HG02623 (cell line): ENCODE measurements around the gene ARTN.

ENCODE experiments used
- ATAC-seq: cut with Tn5 transposase; IDR thresholded peaks from one replicate; pipeline ENCODE4 v1.9.1; 2021; ENCODE audit warnings: moderate library complexity; ENCODE audit not compliant: unreplicated experiment

Gene ARTN

DNA sequence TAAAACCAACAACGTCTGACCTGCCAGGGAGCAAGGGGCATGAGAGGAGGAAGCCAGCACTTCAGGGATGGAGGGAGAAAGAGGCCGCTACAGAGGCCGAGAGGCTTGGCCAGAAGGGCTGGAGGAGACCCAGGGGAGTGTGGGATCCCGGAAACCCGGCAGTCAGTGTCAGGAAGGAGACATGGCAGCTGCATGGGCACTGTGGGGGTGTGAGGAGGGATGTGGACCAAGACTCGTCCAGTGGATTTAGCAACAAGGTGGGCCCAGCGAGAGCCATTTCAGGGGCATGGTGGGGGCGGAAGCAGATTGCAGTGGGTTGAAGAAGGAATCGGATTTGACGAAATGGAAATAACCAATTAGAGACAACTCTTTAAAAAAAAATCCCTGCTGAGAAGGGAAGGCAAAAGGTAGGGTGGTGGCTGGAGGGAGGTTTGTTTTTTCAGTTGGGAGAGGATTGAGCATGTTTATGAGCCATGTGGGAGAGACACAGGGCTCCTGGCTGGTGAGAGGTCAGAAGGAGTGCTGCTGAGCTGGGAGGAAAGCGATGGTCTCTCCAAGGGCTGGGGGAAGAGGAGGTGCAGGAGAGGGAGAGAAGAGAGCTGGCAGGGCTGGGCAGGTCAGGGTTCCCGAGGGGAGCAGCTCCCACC lies 49.8 kb downstream of the ARTN start:
- ATAC-seq: no peak

DNA sequence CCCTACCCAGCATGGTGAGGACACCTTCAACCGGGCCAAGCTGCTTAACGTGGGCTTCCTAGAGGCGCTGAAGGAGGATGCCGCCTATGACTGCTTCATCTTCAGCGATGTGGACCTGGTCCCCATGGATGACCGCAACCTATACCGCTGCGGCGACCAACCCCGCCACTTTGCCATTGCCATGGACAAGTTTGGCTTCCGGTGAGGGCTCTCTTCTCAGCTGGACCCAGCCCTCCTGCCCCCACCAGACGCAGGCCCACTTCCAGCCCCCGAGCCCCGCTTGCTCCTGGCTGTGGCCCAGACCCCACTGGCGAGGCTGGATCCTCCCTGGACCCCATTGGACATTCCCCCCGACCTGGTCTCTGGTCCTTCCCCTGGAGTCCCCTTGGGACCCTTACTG lies 51.3 kb downstream of the ARTN start:
- ATAC-seq: no peak

DNA sequence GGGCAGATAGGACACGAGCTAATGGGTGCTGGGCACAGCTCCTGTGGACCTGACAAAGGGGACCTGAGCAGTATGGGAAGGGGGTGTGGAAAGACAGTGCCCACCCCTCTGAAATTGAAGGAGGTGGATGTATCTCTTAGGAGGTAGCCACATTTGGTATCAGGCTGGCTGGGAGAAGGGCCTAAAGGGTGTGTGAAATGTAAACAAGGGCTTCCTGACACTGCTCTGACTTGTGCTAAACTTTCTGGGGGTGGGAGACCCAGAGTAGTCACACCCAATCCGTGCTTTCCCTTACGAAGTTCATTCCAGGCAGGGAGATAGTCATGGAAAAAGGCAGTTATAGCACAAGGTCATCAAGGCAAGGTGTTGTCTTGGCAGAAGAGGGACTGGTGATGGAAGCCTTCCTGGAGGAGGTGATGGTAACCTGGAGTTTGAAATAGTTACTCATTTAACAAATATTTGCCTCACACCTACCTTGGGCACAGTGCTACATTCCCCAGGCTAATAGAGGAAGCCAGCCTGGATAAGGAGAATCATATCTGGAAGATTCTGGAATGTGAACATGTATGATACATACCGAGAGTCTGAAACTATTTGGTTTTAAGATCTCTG lies 52.5 kb downstream of the ARTN start:
- ATAC-seq: no peak

DNA sequence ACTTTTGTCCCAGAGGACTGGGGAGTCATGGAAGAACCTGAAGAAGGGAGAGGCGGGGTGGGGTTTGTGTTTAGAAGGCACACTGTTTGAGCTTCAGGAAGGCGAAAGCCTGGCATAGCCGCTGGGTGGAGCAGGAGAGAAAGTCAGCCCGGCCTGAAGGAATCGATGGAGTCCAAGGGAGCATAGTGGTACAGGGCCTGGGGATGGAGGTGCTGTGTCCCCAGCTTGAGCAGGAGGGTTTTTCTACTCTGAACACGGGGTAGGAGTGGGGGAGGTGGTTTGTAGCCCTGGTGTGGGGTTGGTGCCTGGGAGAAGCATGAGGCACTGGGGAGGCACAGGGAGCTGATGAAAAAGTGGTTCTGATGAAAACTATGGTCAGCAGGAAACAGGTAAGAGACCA lies 53.1 kb downstream of the ARTN start:
- ATAC-seq: no peak
